GM23248 (cell line): Measurements from ENCODE around the gene CMYA5. TPM values are rescaled to one million over a fixed set of nuclear protein-coding genes. Genes with fewer than 3 reads are reported as not detected.

ENCODE experiments used
- DNase-seq: peaks from one replicate; pipeline ENCODE4 v3.0.0-alpha.2; 2015
- H2AFZ ChIP-seq: fragments of 200-600 bp; sonication (generic); 2 replicates; pipeline ENCODE4 v1.6.1; 2016; ENCODE audit warnings: antibody characterized with exemption
- H3F3A ChIP-seq: fragments of 200-600 bp; sonication (generic); 2 replicates; pipeline ENCODE4 v1.6.1; 2016; ENCODE audit warnings: mild to moderate bottlenecking, antibody characterized with exemption, mixed run types; ENCODE audit not compliant: insufficient read depth
- H3K27ac ChIP-seq: fragments of 200-600 bp; sonication (generic); 2 replicates; pipeline ENCODE4 v1.5.1; 2016; ENCODE audit warnings: mild to moderate bottlenecking
- H3K27me3 ChIP-seq: fragments of 200-600 bp; sonication (generic); replicated peaks from 2 replicates; pipeline ENCODE4 v1.6.1; 2016; ENCODE audit warnings: mild to moderate bottlenecking; ENCODE audit not compliant: insufficient read depth
- H3K36me3 ChIP-seq: fragments of 200-600 bp; sonication (generic); 2 replicates; pipeline ENCODE4 v1.6.1; 2016; ENCODE audit warnings: low read depth, mild to moderate bottlenecking
- H3K4me1 ChIP-seq: fragments of 200-600 bp; sonication (generic); 2 replicates; pipeline ENCODE4 v1.6.1; 2016; ENCODE audit warnings: mild to moderate bottlenecking; ENCODE audit not compliant: insufficient read depth
- H3K4me2 ChIP-seq: fragments of 200-600 bp; sonication (generic); one replicate; pipeline ENCODE4 v1.6.1; 2016; ENCODE audit warnings: mild to moderate bottlenecking; ENCODE audit not compliant: unreplicated experiment
- H3K4me3 ChIP-seq: fragments of 200-600 bp; sonication (generic); 2 replicates; pipeline ENCODE4 v1.5.1; 2016; ENCODE audit warnings: mild to moderate bottlenecking
- H3K79me2 ChIP-seq: fragments of 200-600 bp; sonication (generic); 2 replicates; pipeline ENCODE4 v1.6.1; 2016; ENCODE audit warnings: mild to moderate bottlenecking; ENCODE audit not compliant: insufficient read depth
- H3K9ac ChIP-seq: fragments of 200-600 bp; sonication (generic); 2 replicates; pipeline ENCODE4 v1.6.1; 2016; ENCODE audit warnings: mild to moderate bottlenecking
- H3K9me2 ChIP-seq: fragments of 200-600 bp; sonication (generic); 2 replicates; pipeline ENCODE4 v1.6.1; 2016; ENCODE audit warnings: mixed run types, mild to moderate bottlenecking, moderate library complexity; ENCODE audit not compliant: insufficient read depth
- H3K9me3 ChIP-seq: fragments of 200-600 bp; sonication (generic); one replicate; pipeline ENCODE4 v1.6.1; 2017; ENCODE audit warnings: low read depth
- H4K20me1 ChIP-seq: fragments of 200-600 bp; sonication (generic); 2 replicates; pipeline ENCODE4 v1.6.0; 2016; ENCODE audit not compliant: insufficient read depth
- EZH2 ChIP-seq: fragments of 200-600 bp; sonication (generic); IDR thresholded peaks from 2 replicates; pipeline ENCODE4 v1.6.1; 2018; ENCODE audit warnings: antibody characterized with exemption, mild to moderate bottlenecking; ENCODE audit not compliant: insufficient read depth, poor library complexity, severe bottlenecking
- EZH2phosphoT487 ChIP-seq: fragments of 200-600 bp; sonication (generic); IDR thresholded peaks from 2 replicates; pipeline ENCODE4 v1.6.1; 2018; ENCODE audit warnings: antibody characterized with exemption, moderate library complexity, mild to moderate bottlenecking, low read depth; ENCODE audit not compliant: insufficient read depth
- WGBS, 2 experiments: methylation state at CpG; one replicate each; pipeline ENCODE4 v1.1.6; 2015 to 2017; ENCODE audit warnings: low lambda C conversion rate in 2 of 2, low coverage in 1 of 2; ENCODE audit errors: missing lambda C conversion rate in 2 of 2; 5-methylcytosine and 5-hydroxymethylcytosine counted together
- in situ Hi-C: fragments of 300-500 bp; cut with MboI; formaldehyde crosslinking; loops from 2 replicates; pipeline ENCODE4 v1.15.0; 2020
- polyA plus RNA-seq: library from polyadenylated mRNA; unstranded; fragments of >200 nt; fragmentation: Nextera tagmentation; extraction: Ambion mirVana; gene quantifications from 2 replicates; pipeline ENCODE4 v1.2.1, GENCODE V29; 2016
- total RNA-seq: library from RNA; depleted of rRNA; stranded (reverse); fragments of >200 nt; shearing (Covaris generic); gene quantifications from 2 replicates; pipeline ENCODE4 v1.2.3, GENCODE V29; 2014

Gene CMYA5
- total and polyA plus RNA-seq, 2 experiments from 2014 or later, result 0.36 to 0.97 TPM

- H3K9ac ChIP-seq, result no peak overlapping the region
- in situ Hi-C loops, result loop anchor here (10.0 kb wide), 1 partner anchor 387 kb away; no protein-coding TSS in a partner anchor
- H4K20me1 ChIP-seq, result no peaks in the 10 kb centered on the region
- no peaks in the 10 kb centered on the region for H3K79me2 ChIP-seq
- H3F3A ChIP-seq, result no peaks in the 10 kb centered on the region
- peak overlapping the region; percentile 33 for H3K27ac ChIP-seq
- peak; percentile 65 for DNase-seq
- WGBS, 2 experiments, result 76 to 85% methylated on average over 4 of the region's 4 CpGs
- no peaks in the 10 kb centered on the region for H3K36me3 ChIP-seq
- no peak overlapping the region for H2AFZ ChIP-seq
- H3K9me3 ChIP-seq, result no peaks in the 10 kb centered on the region
- no peaks in the 10 kb centered on the region for H3K27me3 ChIP-seq
- no peak overlapping the region for H3K4me3 ChIP-seq
- H3K4me2 ChIP-seq, result no peak overlapping the region
- H3K4me1 ChIP-seq, result peaks cover 15% of the 10 kb centered on the region; the same call in 1 of the 2 replicates
- H3K9me2 ChIP-seq, result no peaks in the 10 kb centered on the region
- no peak for TF ChIP-seq EZH2phosphoT487
- no peak for TF ChIP-seq EZH2
These were observed 7.9 kb downstream of the CMYA5 start for GRCh38 chr5:79697222-79698170.

GRCh38 chr5:79699763-79700400, 10.2 kb downstream of the CMYA5 start:
- no peaks in the 10 kb centered on the region for H3K9me3 ChIP-seq
- no peaks in the 10 kb centered on the region for H3K36me3 ChIP-seq
- H4K20me1 ChIP-seq, result no peaks in the 10 kb centered on the region
- H3F3A ChIP-seq, result no peaks in the 10 kb centered on the region
- H3K4me1 ChIP-seq, result peaks cover 19% of the 10 kb centered on the region; the same call in 1 of the 2 replicates
- H3K9ac ChIP-seq, result no peak overlapping the region
- no peak overlapping the region for H3K4me2 ChIP-seq
- H3K27ac ChIP-seq, result no peak overlapping the region
- no peak for DNase-seq
- WGBS, 2 experiments, result 96 to 98% methylated on average over 4 of the region's 4 CpGs
- H2AFZ ChIP-seq, result no peak overlapping the region
- no peaks in the 10 kb centered on the region for H3K27me3 ChIP-seq
- H3K79me2 ChIP-seq, result no peaks in the 10 kb centered on the region
- no peak for TF ChIP-seq EZH2phosphoT487
- TF ChIP-seq EZH2, result no peak
- H3K4me3 ChIP-seq, result no peak overlapping the region
- H3K9me2 ChIP-seq, result no peaks in the 10 kb centered on the region
- in situ Hi-C loops, result loop anchor here (10.0 kb wide), 1 partner anchor 385 kb away; no protein-coding TSS in a partner anchor

GRCh38 chr5:79702606-79703380, 13.2 kb downstream of the CMYA5 start:
- no peak overlapping the region for H3K4me2 ChIP-seq
- H4K20me1 ChIP-seq, result no peaks in the 10 kb centered on the region
- H3K36me3 ChIP-seq, result no peaks in the 10 kb centered on the region
- WGBS, 2 experiments, result 61 to 65% methylated on average over 3 of the region's 3 CpGs
- H3F3A ChIP-seq, result no peaks in the 10 kb centered on the region
- peaks cover 12% of the 10 kb centered on the region; the same call in 1 of the 2 replicates for H3K4me1 ChIP-seq
- no peaks in the 10 kb centered on the region for H3K27me3 ChIP-seq
- no peaks in the 10 kb centered on the region for H3K9me3 ChIP-seq
- DNase-seq, result peak; percentile 68
- H3K9ac ChIP-seq, result no peak overlapping the region
- TF ChIP-seq EZH2 (no peak), EZH2phosphoT487 (no peak)
- peak overlapping the region; percentile 8; the same call in 1 of the 2 replicates for H3K27ac ChIP-seq
- no peak overlapping the region for H3K4me3 ChIP-seq
- H2AFZ ChIP-seq, result no peak overlapping the region
- in situ Hi-C loops, result no loop called here
- H3K79me2 ChIP-seq, result no peaks in the 10 kb centered on the region
- no peaks in the 10 kb centered on the region for H3K9me2 ChIP-seq

GRCh38 chr5:79703381-79703645, 13.7 kb downstream of the CMYA5 start:
- H3K9me3 ChIP-seq, result no peaks in the 10 kb centered on the region
- in situ Hi-C loops, result no loop called here
- H3K9ac ChIP-seq, result no peak overlapping the region
- no peaks in the 10 kb centered on the region for H3K36me3 ChIP-seq
- DNase-seq, result no peak
- no peak overlapping the region for H2AFZ ChIP-seq
- H3K4me3 ChIP-seq, result no peak overlapping the region
- H3K79me2 ChIP-seq, result no peaks in the 10 kb centered on the region
- H4K20me1 ChIP-seq, result no peaks in the 10 kb centered on the region
- TF ChIP-seq EZH2 (no peak), EZH2phosphoT487 (no peak)
- no peaks in the 10 kb centered on the region for H3K27me3 ChIP-seq
- no peak overlapping the region for H3K27ac ChIP-seq
- H3F3A ChIP-seq, result no peaks in the 10 kb centered on the region
- H3K4me1 ChIP-seq, result peaks cover 10% of the 10 kb centered on the region; the same call in 1 of the 2 replicates
- 94 to 96% methylated on average over 1 of the region's 1 CpG for WGBS, 2 experiments
- no peak overlapping the region for H3K4me2 ChIP-seq
- H3K9me2 ChIP-seq, result no peaks in the 10 kb centered on the region
